Measurements from ENCODE around the gene GTPBP4.
A peak's percentile ranks its signal among the peaks of the same experiment; 100 is the strongest.
"Not testable (repeated sequence)": the region's sequence is repeated elsewhere in the genome, so short reads cannot be mapped to it uniquely, and the experiment has no call there.

GTPBP4 gene

DNA sequence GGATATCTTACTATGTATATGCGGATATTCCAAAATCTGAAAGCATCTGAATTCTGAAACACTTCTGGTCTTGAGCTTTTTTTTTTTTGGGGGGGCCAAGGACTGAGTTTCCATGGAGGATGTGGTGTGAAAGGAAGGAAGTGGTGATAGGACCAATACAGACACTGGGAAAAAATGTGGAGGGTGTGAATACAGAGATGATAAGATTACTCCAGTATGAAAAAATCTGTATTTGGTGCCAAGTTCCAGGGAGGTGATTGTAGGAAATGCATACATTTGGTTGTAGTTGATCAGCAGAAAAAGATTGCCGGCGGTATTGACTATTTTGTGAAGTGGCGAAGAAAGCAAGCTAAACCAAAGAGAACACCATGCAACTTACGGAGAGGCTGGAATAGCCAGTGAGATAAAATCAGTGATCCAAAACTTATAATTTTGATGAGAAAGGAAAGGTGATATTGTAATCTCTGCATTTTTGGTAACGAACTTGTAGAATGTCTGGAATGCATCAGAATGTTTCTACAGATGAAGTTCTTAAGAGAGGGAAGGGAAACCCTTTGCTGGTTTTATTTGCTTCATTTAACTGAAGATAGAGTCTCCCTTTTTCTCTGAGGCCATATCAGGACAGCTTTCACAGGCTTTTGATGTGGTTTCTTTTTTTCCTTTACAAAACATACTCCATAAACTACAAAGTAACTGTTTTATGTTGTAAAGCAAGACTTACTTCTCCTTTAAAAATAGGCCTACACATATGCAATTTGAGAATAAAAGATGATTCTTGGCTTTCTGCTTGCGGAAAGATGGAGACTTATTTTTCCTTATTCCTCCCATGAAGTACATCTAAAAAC is 73.9 kb downstream of the GTPBP4 start:
- no peak for DNase-seq

DNA sequence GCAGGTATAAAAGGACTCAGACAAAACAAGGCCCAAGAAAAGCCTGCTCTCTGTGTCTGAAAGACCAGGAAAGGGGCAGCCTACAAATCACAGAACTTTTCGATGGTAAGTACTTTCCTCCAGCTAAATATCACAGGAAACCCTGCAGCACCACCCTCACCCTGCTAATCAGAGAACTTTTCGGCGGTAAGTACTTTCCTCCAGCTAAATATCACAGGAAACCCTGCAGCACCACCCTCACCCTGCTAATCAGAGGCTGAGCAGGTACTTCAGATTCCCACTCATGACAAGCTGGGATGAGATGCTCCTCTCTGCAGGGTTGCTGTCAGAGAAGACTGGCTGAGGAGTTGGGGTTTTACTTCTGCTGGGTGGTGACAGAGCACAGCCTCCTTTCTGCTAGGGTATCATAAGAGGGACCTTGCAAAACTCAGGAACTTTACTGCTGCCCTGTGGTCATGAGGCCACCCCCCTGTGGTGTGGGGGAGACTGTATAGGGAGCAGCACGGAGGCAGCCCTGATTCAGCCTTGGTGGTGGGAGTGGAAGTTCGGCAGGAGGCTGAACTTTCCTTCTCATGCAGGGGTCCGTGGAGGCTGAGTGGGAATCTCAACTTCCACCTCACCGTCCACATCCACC is 75.1 kb downstream of the GTPBP4 start:
- peak; percentile 23 for DNase-seq

- no peak for DNase-seq
These were observed 76.7 kb downstream of the GTPBP4 start for GRCh38 chr10:1064964-1065247.

- not testable (repeated sequence) for DNase-seq
These were observed 78.5 kb downstream of the GTPBP4 start for GRCh38 chr10:1066734-1067133.

DNA sequence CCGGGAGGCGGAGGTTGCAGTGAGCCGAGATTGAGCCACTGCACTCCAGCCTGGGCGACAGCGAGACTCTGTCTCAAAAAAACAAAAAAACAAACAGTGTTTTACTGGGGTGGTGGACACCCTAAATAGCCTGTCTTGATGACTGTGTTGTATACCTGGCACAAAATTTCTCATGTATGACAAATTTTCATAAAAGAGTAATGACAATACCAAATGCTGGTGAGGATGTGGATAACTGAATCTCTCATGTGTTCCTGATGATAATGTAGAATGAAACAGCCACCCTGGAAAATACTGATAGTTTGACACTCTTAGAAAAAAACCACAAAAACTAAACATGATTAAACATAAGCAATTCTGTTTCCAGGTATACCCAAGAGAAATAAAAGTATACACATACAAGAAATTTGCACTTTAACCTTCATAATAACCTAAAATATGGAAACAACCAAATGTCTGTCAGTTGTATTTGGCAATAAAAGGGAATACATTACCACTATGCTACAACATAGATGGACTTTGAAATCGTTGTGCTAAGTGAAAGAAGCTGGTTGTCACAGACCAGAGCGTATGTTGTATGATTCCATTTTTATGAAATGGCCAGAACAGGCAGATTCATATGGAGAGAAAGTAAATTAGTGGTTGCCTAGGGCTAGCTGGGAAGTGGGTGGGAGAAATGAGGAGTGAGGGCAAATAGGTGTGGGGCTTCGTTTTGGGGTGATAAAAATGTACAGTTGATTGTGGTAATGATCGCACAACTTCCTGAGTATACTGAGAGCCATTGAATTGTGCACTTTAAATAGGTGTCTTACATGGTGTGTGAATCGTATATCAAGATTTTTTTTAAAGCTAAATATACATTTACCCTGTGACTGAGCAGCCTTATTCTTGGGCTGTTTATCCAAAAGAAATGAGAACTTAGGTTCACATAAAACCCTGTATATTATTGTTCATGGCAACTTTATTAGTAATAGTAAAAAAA is 80.4 kb downstream of the GTPBP4 start:
- DNase-seq, result no peak
